Measurements from ENCODE around the gene ZDHHC5.

The ZDHHC5 gene

GRCh38 chr11:57741132-57742086, 73.5 kb downstream of the ZDHHC5 start, which contains the start of gene SELENOH:
SELENOH (plus strand) TSS chr11:57741491; CDS start chr11:57741596, 105 bp downstream.
- peak; percentile 97 for DNase-seq

- no peak for DNase-seq
Measured at GRCh38 chr11:57742087-57742452, 74.2 kb downstream of the ZDHHC5 start.

GRCh38 chr11:57744357-57744756, 76.4 kb downstream of the ZDHHC5 start:
- no peak for DNase-seq

- no peak for DNase-seq
Measured at GRCh38 chr11:57745206-57745605, 77.3 kb downstream of the ZDHHC5 start.

- no peak for DNase-seq
Measured at GRCh38 chr11:57746920-57747319, 79.0 kb downstream of the ZDHHC5 start.

All from DMS79 (cell line).